GM23248 (cell line): ENCODE results near the gene LRP3. TPM values are rescaled to one million over a fixed set of nuclear protein-coding genes. Genes with fewer than 3 reads are reported as not detected.

ENCODE experiments used
- DNase-seq: peaks from one replicate; pipeline ENCODE4 v3.0.0-alpha.2; 2015
- H2AFZ ChIP-seq: fragments of 200-600 bp; sonication (generic); 2 replicates; pipeline ENCODE4 v1.6.1; 2016; ENCODE audit warnings: antibody characterized with exemption
- H3F3A ChIP-seq: fragments of 200-600 bp; sonication (generic); 2 replicates; pipeline ENCODE4 v1.6.1; 2016; ENCODE audit warnings: mild to moderate bottlenecking, antibody characterized with exemption, mixed run types; ENCODE audit not compliant: insufficient read depth
- H3K27ac ChIP-seq: fragments of 200-600 bp; sonication (generic); 2 replicates; pipeline ENCODE4 v1.5.1; 2016; ENCODE audit warnings: mild to moderate bottlenecking
- H3K27me3 ChIP-seq: fragments of 200-600 bp; sonication (generic); replicated peaks from 2 replicates; pipeline ENCODE4 v1.6.1; 2016; ENCODE audit warnings: mild to moderate bottlenecking; ENCODE audit not compliant: insufficient read depth
- H3K36me3 ChIP-seq: fragments of 200-600 bp; sonication (generic); 2 replicates; pipeline ENCODE4 v1.6.1; 2016; ENCODE audit warnings: low read depth, mild to moderate bottlenecking
- H3K4me1 ChIP-seq: fragments of 200-600 bp; sonication (generic); 2 replicates; pipeline ENCODE4 v1.6.1; 2016; ENCODE audit warnings: mild to moderate bottlenecking; ENCODE audit not compliant: insufficient read depth
- H3K4me2 ChIP-seq: fragments of 200-600 bp; sonication (generic); one replicate; pipeline ENCODE4 v1.6.1; 2016; ENCODE audit warnings: mild to moderate bottlenecking; ENCODE audit not compliant: unreplicated experiment
- H3K4me3 ChIP-seq: fragments of 200-600 bp; sonication (generic); 2 replicates; pipeline ENCODE4 v1.5.1; 2016; ENCODE audit warnings: mild to moderate bottlenecking
- H3K79me2 ChIP-seq: fragments of 200-600 bp; sonication (generic); 2 replicates; pipeline ENCODE4 v1.6.1; 2016; ENCODE audit warnings: mild to moderate bottlenecking; ENCODE audit not compliant: insufficient read depth
- H3K9ac ChIP-seq: fragments of 200-600 bp; sonication (generic); 2 replicates; pipeline ENCODE4 v1.6.1; 2016; ENCODE audit warnings: mild to moderate bottlenecking
- H3K9me2 ChIP-seq: fragments of 200-600 bp; sonication (generic); 2 replicates; pipeline ENCODE4 v1.6.1; 2016; ENCODE audit warnings: mixed run types, mild to moderate bottlenecking, moderate library complexity; ENCODE audit not compliant: insufficient read depth
- H3K9me3 ChIP-seq: fragments of 200-600 bp; sonication (generic); one replicate; pipeline ENCODE4 v1.6.1; 2017; ENCODE audit warnings: low read depth
- H4K20me1 ChIP-seq: fragments of 200-600 bp; sonication (generic); 2 replicates; pipeline ENCODE4 v1.6.0; 2016; ENCODE audit not compliant: insufficient read depth
- EZH2 ChIP-seq: fragments of 200-600 bp; sonication (generic); IDR thresholded peaks from 2 replicates; pipeline ENCODE4 v1.6.1; 2018; ENCODE audit warnings: antibody characterized with exemption, mild to moderate bottlenecking; ENCODE audit not compliant: insufficient read depth, poor library complexity, severe bottlenecking
- EZH2phosphoT487 ChIP-seq: fragments of 200-600 bp; sonication (generic); IDR thresholded peaks from 2 replicates; pipeline ENCODE4 v1.6.1; 2018; ENCODE audit warnings: antibody characterized with exemption, moderate library complexity, mild to moderate bottlenecking, low read depth; ENCODE audit not compliant: insufficient read depth
- WGBS, 2 experiments: methylation state at CpG; one replicate each; pipeline ENCODE4 v1.1.6; 2015 to 2017; ENCODE audit warnings: low lambda C conversion rate in 2 of 2, low coverage in 1 of 2; ENCODE audit errors: missing lambda C conversion rate in 2 of 2; 5-methylcytosine and 5-hydroxymethylcytosine counted together
- in situ Hi-C: fragments of 300-500 bp; cut with MboI; formaldehyde crosslinking; loops from 2 replicates; pipeline ENCODE4 v1.15.0; 2020
- polyA plus RNA-seq: library from polyadenylated mRNA; unstranded; fragments of >200 nt; fragmentation: Nextera tagmentation; extraction: Ambion mirVana; gene quantifications from 2 replicates; pipeline ENCODE4 v1.2.1, GENCODE V29; 2016
- total RNA-seq: library from RNA; depleted of rRNA; stranded (reverse); fragments of >200 nt; shearing (Covaris generic); gene quantifications from 2 replicates; pipeline ENCODE4 v1.2.3, GENCODE V29; 2014; rRNA removed

The LRP3 gene
- total and polyA plus RNA-seq, 2 experiments from 2014 or later = 2.9 to 58.3 TPM

GRCh38 chr19:33254245-33254824 lies 60.2 kb downstream of the LRP3 start:
- in situ Hi-C loops = no loop called here
- Histone ChIP-seq H3K4me3 (no peak overlapping the region), H3K9ac (no peak overlapping the region), H3K4me1 (no peaks in the 10 kb centered on the region), H3K79me2 (no peaks in the 10 kb centered on the region), H3K4me2 (no peak overlapping the region), H3F3A (no peaks in the 10 kb centered on the region), H4K20me1 (no peaks in the 10 kb centered on the region), H3K9me2 (no peaks in the 10 kb centered on the region), H3K27me3 (0 out of 2 replicates have a peak, but pooled peaks cover 1% of the 10 kb centered on the region), H2AFZ (no peak overlapping the region), H3K36me3 (no peaks in the 10 kb centered on the region), H3K27ac (no peak overlapping the region), H3K9me3 (no peaks in the 10 kb centered on the region)
- TF ChIP-seq EZH2phosphoT487 (no peak), EZH2 (no peak)
- 47 to 53% methylated on average over 13 of the region's 13 CpGs for WGBS, 2 experiments
- DNase-seq = no peak

GRCh38 chr19:33255781-33256180 lies 61.7 kb downstream of the LRP3 start:
- no peaks in the 10 kb centered on the region for H3K4me1 ChIP-seq
- WGBS, 2 experiments = 62% methylated on average over 7 of the region's 7 CpGs

GRCh38 chr19:33256261-33256660 lies 62.1 kb downstream of the LRP3 start:
- Histone ChIP-seq H2AFZ (no peak overlapping the region), H3K4me3 (no peak overlapping the region), H3K4me2 (no peak overlapping the region), H3K9me2 (no peaks in the 10 kb centered on the region), H3K4me1 (no peaks in the 10 kb centered on the region), H3K27me3 (0 out of 2 replicates have a peak, but pooled peaks cover 2% of the 10 kb centered on the region), H3K27ac (no peak overlapping the region), H3F3A (no peaks in the 10 kb centered on the region), H3K79me2 (no peaks in the 10 kb centered on the region), H4K20me1 (no peaks in the 10 kb centered on the region), H3K9me3 (no peaks in the 10 kb centered on the region), H3K36me3 (no peaks in the 10 kb centered on the region), H3K9ac (no peak overlapping the region)
- TF ChIP-seq EZH2phosphoT487 (no peak), EZH2 (no peak)
- 25 to 31% methylated on average over 7 of the region's 7 CpGs for WGBS, 2 experiments
- in situ Hi-C loops = no loop called here
- peak; percentile 53 for DNase-seq

More at GRCh38 chr19:33255781-33256180, 61.7 kb downstream of the LRP3 start:
- H3K27me3 ChIP-seq = 0 out of 2 replicates have a peak, but pooled peaks cover 2% of the 10 kb centered on the region
- no peaks in the 10 kb centered on the region for H3K36me3 ChIP-seq
- H3K9me2 ChIP-seq = no peaks in the 10 kb centered on the region
- no peak for TF ChIP-seq EZH2
- no peak for TF ChIP-seq EZH2phosphoT487
- H4K20me1 ChIP-seq = no peaks in the 10 kb centered on the region
- no peak for DNase-seq
- H3K9me3 ChIP-seq = no peaks in the 10 kb centered on the region
- no peak overlapping the region for H2AFZ ChIP-seq
- no peaks in the 10 kb centered on the region for H3K79me2 ChIP-seq
- no peak overlapping the region for H3K4me3 ChIP-seq
- H3K9ac ChIP-seq = no peak overlapping the region
- in situ Hi-C loops = no loop called here
- H3F3A ChIP-seq = no peaks in the 10 kb centered on the region
- no peak overlapping the region for H3K27ac ChIP-seq
- no peak overlapping the region for H3K4me2 ChIP-seq

GRCh38 chr19:33257828-33258227 lies 63.7 kb downstream of the LRP3 start:
- Histone ChIP-seq H3K4me1 (no peaks in the 10 kb centered on the region), H3K79me2 (no peaks in the 10 kb centered on the region), H3K4me3 (no peak overlapping the region), H3K27me3 (0 out of 2 replicates have a peak, but pooled peaks cover 2% of the 10 kb centered on the region), H3K4me2 (no peak overlapping the region), H3K9me2 (no peaks in the 10 kb centered on the region), H3F3A (no peaks in the 10 kb centered on the region), H4K20me1 (no peaks in the 10 kb centered on the region), H3K36me3 (no peaks in the 10 kb centered on the region), H2AFZ (no peak overlapping the region), H3K9me3 (no peaks in the 10 kb centered on the region), H3K9ac (no peak overlapping the region), H3K27ac (no peak overlapping the region)
- TF ChIP-seq EZH2phosphoT487 (no peak), EZH2 (no peak)
- DNase-seq = no peak
- in situ Hi-C loops = no loop called here
- WGBS, 2 experiments = 91 to 92% methylated on average over 2 of the region's 2 CpGs

Other genes with a start within 250 kb of the LRP3 start
- gene CEP89, start 222.4 kb upstream of the LRP3 start, total RNA-seq = 11.5 and 17.1 TPM in 2 replicates
- 30.1 and 30.5 TPM in 2 replicates for gene CEP89, start 222.4 kb upstream of the LRP3 start, polyA plus RNA-seq
- gene FAAP24, start 222.1 kb upstream of the LRP3 start, total RNA-seq = 1.3 and 2.4 TPM in 2 replicates
- 3.1 and 5.8 TPM in 2 replicates for gene FAAP24, start 222.1 kb upstream of the LRP3 start, polyA plus RNA-seq
- 1.3 and 4.8 TPM in 2 replicates for gene RHPN2, start 129.4 kb upstream of the LRP3 start, total RNA-seq
- 1.5 and 1.9 TPM in 2 replicates for gene RHPN2, start 129.4 kb upstream of the LRP3 start, polyA plus RNA-seq
- 3.8 and 5.1 TPM in 2 replicates for gene GPATCH1, start 113.1 kb upstream of the LRP3 start, total RNA-seq
- 6.3 and 6.5 TPM in 2 replicates for gene GPATCH1, start 113.1 kb upstream of the LRP3 start, polyA plus RNA-seq
- gene WDR88, start 62.2 kb upstream of the LRP3 start, total RNA-seq = not detected in 2 replicates
- 0.10 TPM in 2 replicates for gene WDR88, start 62.2 kb upstream of the LRP3 start, polyA plus RNA-seq
- gene SLC7A10, start 31.5 kb downstream of the LRP3 start, total RNA-seq = not detected in 2 replicates
- gene SLC7A10, start 31.5 kb downstream of the LRP3 start, polyA plus RNA-seq = not detected in 2 replicates
- 0.22 and 0.63 TPM in 2 replicates for gene CEBPA, start 108.2 kb downstream of the LRP3 start, total RNA-seq
- gene CEBPA, start 108.2 kb downstream of the LRP3 start, polyA plus RNA-seq = not detected in 2 replicates
- 33.4 and 36.2 TPM in 2 replicates for gene CEBPG, start 179.4 kb downstream of the LRP3 start, total RNA-seq
- gene CEBPG, start 179.4 kb downstream of the LRP3 start, polyA plus RNA-seq = 27.4 and 27.6 TPM in 2 replicates